ENCODE measurements around the gene SYNDIG1.

Gene SYNDIG1

DNA sequence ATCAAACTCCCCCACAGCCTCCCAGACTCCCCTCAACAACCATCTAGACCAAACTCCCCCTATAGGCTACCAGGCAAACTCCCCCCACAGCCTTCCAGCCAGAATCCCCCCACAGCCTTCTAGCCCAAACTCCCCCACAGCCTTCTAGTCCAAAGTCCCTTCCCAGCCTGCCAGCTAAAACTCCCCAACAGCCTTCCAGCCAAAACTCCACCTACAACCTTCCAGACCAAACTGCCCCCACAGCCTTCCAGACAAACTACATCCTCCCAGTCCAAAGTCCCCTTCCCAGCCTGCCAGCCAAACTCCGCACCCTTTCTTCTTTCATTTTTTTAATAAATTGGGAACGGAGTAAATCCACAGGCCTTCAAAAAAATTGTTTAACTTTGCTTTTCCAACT lies 37.4 kb upstream of the SYNDIG1 start:
- H3K36me3 ChIP-seq (ENCODE audit: low read depth), result no peaks in the 10 kb centered on the region
- H3K27ac ChIP-seq (ENCODE audit: poor library complexity, severe bottlenecking), result no peak overlapping the region
- no peak for ATAC-seq (ENCODE audit: low read depth)
- H3K4me1 ChIP-seq (ENCODE audit: insufficient read depth, poor library complexity, severe bottlenecking), result no peaks in the 10 kb centered on the region
- TF ChIP-seq, protein P1, sequence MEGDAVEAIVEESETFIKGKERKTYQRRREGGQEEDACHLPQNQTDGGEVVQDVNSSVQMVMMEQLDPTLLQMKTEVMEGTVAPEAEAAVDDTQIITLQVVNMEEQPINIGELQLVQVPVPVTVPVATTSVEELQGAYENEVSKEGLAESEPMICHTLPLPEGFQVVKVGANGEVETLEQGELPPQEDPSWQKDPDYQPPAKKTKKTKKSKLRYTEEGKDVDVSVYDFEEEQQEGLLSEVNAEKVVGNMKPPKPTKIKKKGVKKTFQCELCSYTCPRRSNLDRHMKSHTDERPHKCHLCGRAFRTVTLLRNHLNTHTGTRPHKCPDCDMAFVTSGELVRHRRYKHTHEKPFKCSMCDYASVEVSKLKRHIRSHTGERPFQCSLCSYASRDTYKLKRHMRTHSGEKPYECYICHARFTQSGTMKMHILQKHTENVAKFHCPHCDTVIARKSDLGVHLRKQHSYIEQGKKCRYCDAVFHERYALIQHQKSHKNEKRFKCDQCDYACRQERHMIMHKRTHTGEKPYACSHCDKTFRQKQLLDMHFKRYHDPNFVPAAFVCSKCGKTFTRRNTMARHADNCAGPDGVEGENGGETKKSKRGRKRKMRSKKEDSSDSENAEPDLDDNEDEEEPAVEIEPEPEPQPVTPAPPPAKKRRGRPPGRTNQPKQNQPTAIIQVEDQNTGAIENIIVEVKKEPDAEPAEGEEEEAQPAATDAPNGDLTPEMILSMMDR (IDR thresholded peaks at IDR 0.05; ENCODE audit: poor library complexity, severe bottlenecking), result no peak
- no peak for DNase-seq (ENCODE audit: low spot score)
- peaks cover 13% of the 10 kb centered on the region for H3K27me3 ChIP-seq (ENCODE audit: insufficient read depth, poor library complexity, severe bottlenecking)
- no peaks in the 10 kb centered on the region for H3K9me3 ChIP-seq (ENCODE audit: severe bottlenecking)
- H3K4me3 ChIP-seq (ENCODE audit: severe bottlenecking), result no peak overlapping the region

DNA sequence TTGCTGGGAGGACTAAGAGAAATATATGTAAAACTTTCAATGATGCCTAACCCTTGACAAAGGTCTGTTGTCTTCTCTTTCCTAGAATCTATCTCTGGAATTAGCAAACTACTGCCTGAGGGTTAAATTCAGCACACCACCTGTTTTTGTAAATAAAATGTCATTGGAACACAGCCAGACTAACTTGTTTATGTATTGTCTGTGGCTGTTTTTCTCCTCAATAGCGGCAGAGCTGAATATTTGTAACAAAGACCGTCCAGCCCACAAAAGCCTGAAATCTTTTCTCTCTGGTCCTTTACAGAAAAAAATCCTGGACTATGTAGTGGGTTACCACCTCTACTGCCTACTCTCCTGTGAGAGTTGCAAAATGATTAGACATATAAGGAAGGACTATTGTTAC lies 33.3 kb upstream of the SYNDIG1 start:
- H3K4me3 ChIP-seq (ENCODE audit: severe bottlenecking), result no peak overlapping the region
- DNase-seq (ENCODE audit: low spot score), result no peak
- no peaks in the 10 kb centered on the region for H3K36me3 ChIP-seq (ENCODE audit: low read depth)
- no peaks in the 10 kb centered on the region for H3K4me1 ChIP-seq (ENCODE audit: insufficient read depth, poor library complexity, severe bottlenecking)
- no peak for ATAC-seq (ENCODE audit: low read depth)
- TF ChIP-seq, protein P1 (IDR thresholded peaks at IDR 0.05; ENCODE audit: poor library complexity, severe bottlenecking), result no peak
- H3K9me3 ChIP-seq (ENCODE audit: severe bottlenecking), result no peaks in the 10 kb centered on the region
- H3K27ac ChIP-seq (ENCODE audit: poor library complexity, severe bottlenecking), result no peak overlapping the region
- peaks cover 10% of the 10 kb centered on the region for H3K27me3 ChIP-seq (ENCODE audit: insufficient read depth, poor library complexity, severe bottlenecking)

DNA sequence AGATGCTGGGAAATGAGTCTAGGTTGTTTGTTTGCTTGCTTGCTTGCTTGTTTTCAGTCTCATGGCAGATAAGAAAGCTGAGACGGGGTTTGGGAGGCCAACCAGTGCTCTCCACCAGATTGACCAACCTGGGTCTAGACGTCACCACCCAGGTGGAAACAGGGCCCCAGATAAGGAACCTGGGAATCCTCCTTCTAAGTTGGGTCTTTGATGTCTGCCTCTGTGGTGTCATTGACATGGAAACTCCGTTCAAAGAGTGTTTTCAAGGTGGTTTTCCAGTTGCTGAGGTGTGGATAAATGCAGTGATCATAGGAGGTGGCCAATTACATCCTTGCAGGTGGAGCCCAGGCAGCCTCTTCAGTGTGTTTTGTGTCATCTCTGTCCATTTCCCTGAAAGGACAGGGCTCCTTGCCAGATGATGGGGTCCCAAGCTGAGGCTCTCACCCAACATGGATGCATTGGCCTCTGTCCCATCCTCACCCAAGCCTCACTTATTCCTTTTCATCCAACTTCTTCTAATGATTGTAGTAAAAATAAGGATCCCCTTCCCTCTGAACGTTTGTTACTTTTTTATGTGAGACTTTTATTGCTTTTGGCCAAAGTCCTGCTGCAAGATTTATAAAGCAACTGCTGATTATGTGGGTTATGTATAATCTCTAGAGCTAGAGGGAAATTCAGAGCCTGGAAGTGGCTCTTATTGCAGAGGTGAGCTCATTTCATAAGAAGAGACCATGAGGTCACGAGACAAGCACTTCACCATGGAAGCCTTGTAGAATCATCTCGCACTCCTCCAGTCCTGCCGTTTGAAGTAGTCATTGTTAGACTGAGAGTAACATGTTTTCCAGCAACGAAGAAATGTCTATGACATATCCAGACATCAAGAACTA lies 32.0 kb upstream of the SYNDIG1 start:
- peaks cover 8% of the 10 kb centered on the region for H3K27me3 ChIP-seq (ENCODE audit: insufficient read depth, poor library complexity, severe bottlenecking)
- TF ChIP-seq, protein P1 (IDR thresholded peaks at IDR 0.05; ENCODE audit: poor library complexity, severe bottlenecking), result no peak
- H3K36me3 ChIP-seq (ENCODE audit: low read depth), result no peaks in the 10 kb centered on the region
- no peak overlapping the region for H3K27ac ChIP-seq (ENCODE audit: poor library complexity, severe bottlenecking)
- ATAC-seq (ENCODE audit: low read depth) (no peak), DNase-seq (ENCODE audit: low spot score) (no peak)
- no peaks in the 10 kb centered on the region for H3K4me1 ChIP-seq (ENCODE audit: insufficient read depth, poor library complexity, severe bottlenecking)
- no peak overlapping the region for H3K4me3 ChIP-seq (ENCODE audit: severe bottlenecking)
- H3K9me3 ChIP-seq (ENCODE audit: severe bottlenecking), result no peaks in the 10 kb centered on the region

DNA sequence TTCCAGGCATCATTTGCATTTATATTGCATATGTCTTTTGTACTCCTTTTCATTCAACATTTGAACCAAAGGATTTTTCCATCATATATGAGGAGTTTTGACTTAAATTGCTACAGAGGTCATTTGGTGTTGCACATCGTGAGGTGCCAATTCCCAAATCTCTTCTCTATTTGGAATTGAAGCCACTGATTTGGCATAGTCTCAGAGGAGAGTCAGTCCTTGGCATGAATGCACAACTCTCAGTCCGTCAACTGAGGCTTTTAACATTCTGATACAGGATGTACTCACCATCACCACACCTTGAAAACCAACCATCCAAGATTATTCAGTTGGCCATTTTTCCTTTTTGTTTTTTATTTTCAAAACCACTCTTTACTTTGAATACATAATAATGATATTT lies 31.1 kb upstream of the SYNDIG1 start:
- ATAC-seq (ENCODE audit: low read depth) (no peak), DNase-seq (ENCODE audit: low spot score) (no peak)
- TF ChIP-seq, protein P1 (IDR thresholded peaks at IDR 0.05; ENCODE audit: poor library complexity, severe bottlenecking), result no peak
- peaks cover 4% of the 10 kb centered on the region for H3K27me3 ChIP-seq (ENCODE audit: insufficient read depth, poor library complexity, severe bottlenecking)
- no peaks in the 10 kb centered on the region for H3K9me3 ChIP-seq (ENCODE audit: severe bottlenecking)
- no peak overlapping the region for H3K4me3 ChIP-seq (ENCODE audit: severe bottlenecking)
- H3K4me1 ChIP-seq (ENCODE audit: insufficient read depth, poor library complexity, severe bottlenecking), result no peaks in the 10 kb centered on the region
- no peak overlapping the region for H3K27ac ChIP-seq (ENCODE audit: poor library complexity, severe bottlenecking)
- no peaks in the 10 kb centered on the region for H3K36me3 ChIP-seq (ENCODE audit: low read depth)

All from RWPE2 (cell line).